GM18499 (cell line): ENCODE data around the gene ATG16L1.
"Not testable (repeated sequence)": the region's sequence is repeated elsewhere in the genome, so short reads cannot be mapped to it uniquely, and the experiment has no call there.

ENCODE experiments used
- ATAC-seq: cut with Tn5 transposase; IDR thresholded peaks from one replicate; pipeline ENCODE4 v1.9.1; 2021; ENCODE audit warnings: moderate number of reproducible peaks; ENCODE audit not compliant: insufficient read depth, unreplicated experiment

Gene ATG16L1

GRCh38 chr2:233325814-233326213 is 74.3 kb downstream of the ATG16L1 start:
- no peak for ATAC-seq

GRCh38 chr2:233326500-233326899 is 75.0 kb downstream of the ATG16L1 start:
- no peak for ATAC-seq

- ATAC-seq = no peak
These were observed 77.4 kb downstream of the ATG16L1 start for GRCh38 chr2:233328922-233329321.

- ATAC-seq = no peak
These were observed 78.1 kb downstream of the ATG16L1 start for GRCh38 chr2:233329489-233330135.

- peak; percentile 70 for ATAC-seq
These were observed 80.1 kb downstream of the ATG16L1 start for GRCh38 chr2:233331536-233331935.

GRCh38 chr2:233332125-233332524 is 80.7 kb downstream of the ATG16L1 start:
- no peak for ATAC-seq

- no peak for ATAC-seq
These were observed 83.4 kb downstream of the ATG16L1 start for GRCh38 chr2:233334915-233335314.

- ATAC-seq = not testable (repeated sequence)
These were observed 84.6 kb downstream of the ATG16L1 start for GRCh38 chr2:233336091-233336490.

GRCh38 chr2:233336541-233336940 is 85.1 kb downstream of the ATG16L1 start:
- ATAC-seq = no peak

GRCh38 chr2:233338046-233338445 is 86.6 kb downstream of the ATG16L1 start:
- no peak for ATAC-seq

GRCh38 chr2:233338812-233339368 is 87.4 kb downstream of the ATG16L1 start:
- no peak for ATAC-seq

GRCh38 chr2:233339427-233339826 is 88.0 kb downstream of the ATG16L1 start:
- no peak for ATAC-seq

GRCh38 chr2:233341296-233341695 is 89.8 kb downstream of the ATG16L1 start:
- no peak for ATAC-seq

GRCh38 chr2:233342301-233342700 is 90.8 kb downstream of the ATG16L1 start:
- no peak for ATAC-seq

- ATAC-seq = no peak
These were observed 91.8 kb downstream of the ATG16L1 start for GRCh38 chr2:233343171-233343705.
